Hepatocyte (in vitro differentiated cells): ENCODE data around the gene GLYATL3. TPM values are rescaled to one million over a fixed set of nuclear protein-coding genes. Genes with fewer than 3 reads are reported as not detected.
"Not testable (repeated sequence)": the region's sequence is repeated elsewhere in the genome, so short reads cannot be mapped to it uniquely, and the experiment has no call there.

Source experiments
- DNase-seq: peaks from one replicate; pipeline ENCODE4 v3.0.0-alpha.2; 2016; ENCODE audit warnings: low spot score
- H2AFZ ChIP-seq: fragments of 200-600 bp; sonication (generic); 2 replicates; pipeline ENCODE4 v1.6.0; 2016; ENCODE audit warnings: antibody characterized with exemption, mild to moderate bottlenecking
- H3K27ac ChIP-seq: fragments of 200-600 bp; sonication (generic); 2 replicates; pipeline ENCODE4 v1.5.1; 2016; ENCODE audit warnings: mild to moderate bottlenecking
- H3K27me3 ChIP-seq: fragments of 200-600 bp; sonication (generic); 2 replicates; pipeline ENCODE4 v1.6.1; 2016
- H3K36me3 ChIP-seq: fragments of 200-600 bp; sonication (generic); replicated peaks from 2 replicates; pipeline ENCODE4 v1.5.1; 2016; ENCODE audit warnings: low read depth; ENCODE audit not compliant: insufficient read depth
- H3K4me1 ChIP-seq: fragments of 200-600 bp; sonication (generic); 2 replicates; pipeline ENCODE4 v1.5.1; 2016; ENCODE audit warnings: mild to moderate bottlenecking, moderate library complexity; ENCODE audit not compliant: insufficient read depth
- H3K4me2 ChIP-seq: fragments of 200-600 bp; sonication (generic); 2 replicates; pipeline ENCODE4 v1.6.0; 2016
- H3K4me3 ChIP-seq: fragments of 200-600 bp; sonication (generic); 2 replicates; pipeline ENCODE4 v1.5.1; 2016; ENCODE audit warnings: mild to moderate bottlenecking
- H3K79me2 ChIP-seq: fragments of 200-600 bp; sonication (generic); 2 replicates; pipeline ENCODE4 v1.6.0; 2017; ENCODE audit warnings: mild to moderate bottlenecking
- H3K9me2 ChIP-seq: fragments of 200-600 bp; sonication (generic); replicated peaks from 2 replicates; pipeline ENCODE4 v1.6.0; 2017; ENCODE audit warnings: mild to moderate bottlenecking; ENCODE audit not compliant: insufficient read depth
- H3K9me3 ChIP-seq: fragments of 200-600 bp; sonication (generic); 2 replicates; pipeline ENCODE4 v1.5.1; 2016; ENCODE audit warnings: low read depth, mild to moderate bottlenecking
- H4K20me1 ChIP-seq: fragments of 200-600 bp; sonication (generic); 2 replicates; pipeline ENCODE4 v1.6.0; 2016; ENCODE audit warnings: mild to moderate bottlenecking; ENCODE audit not compliant: insufficient read depth, poor library complexity, severe bottlenecking
- EZH2 ChIP-seq: fragments of 200-600 bp; sonication (generic); IDR thresholded peaks from 2 replicates; pipeline ENCODE4 v1.6.1; 2016; ENCODE audit warnings: antibody characterized with exemption, mild to moderate bottlenecking, borderline replicate concordance
- EZH2phosphoT487 ChIP-seq: fragments of 200-600 bp; sonication (generic); IDR thresholded peaks from one replicate; pipeline ENCODE4 v1.6.1; 2018; ENCODE audit warnings: antibody characterized with exemption, mild to moderate bottlenecking, low read depth, moderate library complexity; ENCODE audit not compliant: unreplicated experiment, severe bottlenecking
- WGBS: methylation state at CpG from one replicate; pipeline ENCODE4 v1.1.6; 2016; ENCODE audit warnings: low lambda C conversion rate; ENCODE audit errors: missing lambda C conversion rate; 5-methylcytosine and 5-hydroxymethylcytosine counted together
- polyA plus RNA-seq: library from polyadenylated mRNA; unstranded; fragments of >200 nt; fragmentation: Nextera tagmentation; extraction: Ambion mirVana; gene quantifications from 2 replicates; pipeline ENCODE4 v1.2.1, GENCODE V29; 2016
- total RNA-seq: library from RNA; depleted of rRNA; stranded (reverse); fragments of >200 nt; gene quantifications from 2 replicates; pipeline ENCODE4 v1.2.3, GENCODE V29; 2014
- TF ChIP-seq, protein P1 (sequence below): fragments of 200-600 bp; sonication (generic); IDR thresholded peaks from 2 replicates; pipeline ENCODE4 v1.5.1; 2016; ENCODE audit warnings: antibody characterized with exemption, mild to moderate bottlenecking; ENCODE audit not compliant: poor library complexity

The GLYATL3 gene
- total and polyA plus RNA-seq, 2 experiments from 2014 or later = not detected

DNA sequence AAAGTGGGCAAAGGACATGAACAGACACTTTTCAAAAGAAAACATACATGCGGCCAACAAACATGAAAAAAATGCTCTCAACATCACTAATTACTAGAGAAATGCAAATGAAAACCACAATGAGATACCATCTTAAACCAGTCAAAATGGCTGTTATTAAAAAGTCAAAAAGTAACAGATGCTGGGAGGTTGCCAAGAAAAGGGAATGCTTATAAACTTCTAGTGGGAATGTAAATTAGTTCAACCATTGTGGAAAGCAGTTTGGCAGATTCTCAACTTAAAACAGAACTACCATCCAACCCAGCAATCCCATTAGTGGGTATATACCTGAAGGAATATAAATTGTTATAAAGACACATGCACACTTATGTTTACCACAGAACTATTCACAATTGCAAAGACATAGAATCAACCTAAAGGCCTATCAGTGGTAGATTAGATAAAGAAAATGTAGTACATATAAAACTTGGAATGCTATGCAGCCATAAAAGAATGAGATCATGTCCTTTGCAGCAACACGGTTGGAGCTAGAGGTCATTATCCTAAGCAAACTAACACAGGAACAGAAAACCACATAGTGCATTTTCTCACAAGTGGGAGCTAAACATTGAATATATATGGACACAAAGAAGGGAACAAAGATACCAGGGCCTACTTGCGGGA, 20.3 kb upstream of the GLYATL3 start:
- H2AFZ ChIP-seq = no peak overlapping the region
- H3K4me3 ChIP-seq = no peak overlapping the region
- no peaks in the 10 kb centered on the region for H3K27me3 ChIP-seq
- no peak for TF ChIP-seq EZH2phosphoT487
- TF ChIP-seq, protein P1, sequence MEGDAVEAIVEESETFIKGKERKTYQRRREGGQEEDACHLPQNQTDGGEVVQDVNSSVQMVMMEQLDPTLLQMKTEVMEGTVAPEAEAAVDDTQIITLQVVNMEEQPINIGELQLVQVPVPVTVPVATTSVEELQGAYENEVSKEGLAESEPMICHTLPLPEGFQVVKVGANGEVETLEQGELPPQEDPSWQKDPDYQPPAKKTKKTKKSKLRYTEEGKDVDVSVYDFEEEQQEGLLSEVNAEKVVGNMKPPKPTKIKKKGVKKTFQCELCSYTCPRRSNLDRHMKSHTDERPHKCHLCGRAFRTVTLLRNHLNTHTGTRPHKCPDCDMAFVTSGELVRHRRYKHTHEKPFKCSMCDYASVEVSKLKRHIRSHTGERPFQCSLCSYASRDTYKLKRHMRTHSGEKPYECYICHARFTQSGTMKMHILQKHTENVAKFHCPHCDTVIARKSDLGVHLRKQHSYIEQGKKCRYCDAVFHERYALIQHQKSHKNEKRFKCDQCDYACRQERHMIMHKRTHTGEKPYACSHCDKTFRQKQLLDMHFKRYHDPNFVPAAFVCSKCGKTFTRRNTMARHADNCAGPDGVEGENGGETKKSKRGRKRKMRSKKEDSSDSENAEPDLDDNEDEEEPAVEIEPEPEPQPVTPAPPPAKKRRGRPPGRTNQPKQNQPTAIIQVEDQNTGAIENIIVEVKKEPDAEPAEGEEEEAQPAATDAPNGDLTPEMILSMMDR = no peak
- no peaks in the 10 kb centered on the region for H3K4me1 ChIP-seq
- H3K79me2 ChIP-seq = no peaks in the 10 kb centered on the region
- 80% methylated on average over 3 of the region's 3 CpGs for WGBS
- no peaks in the 10 kb centered on the region for H4K20me1 ChIP-seq
- peak overlapping the region; percentile 15 for H3K27ac ChIP-seq
- H3K9me2 ChIP-seq = no peaks in the 10 kb centered on the region
- H3K4me2 ChIP-seq = no peak overlapping the region
- peak; percentile 32 for DNase-seq
- peaks cover 5% of the 10 kb centered on the region for H3K36me3 ChIP-seq
- H3K9me3 ChIP-seq = no peaks in the 10 kb centered on the region

DNA sequence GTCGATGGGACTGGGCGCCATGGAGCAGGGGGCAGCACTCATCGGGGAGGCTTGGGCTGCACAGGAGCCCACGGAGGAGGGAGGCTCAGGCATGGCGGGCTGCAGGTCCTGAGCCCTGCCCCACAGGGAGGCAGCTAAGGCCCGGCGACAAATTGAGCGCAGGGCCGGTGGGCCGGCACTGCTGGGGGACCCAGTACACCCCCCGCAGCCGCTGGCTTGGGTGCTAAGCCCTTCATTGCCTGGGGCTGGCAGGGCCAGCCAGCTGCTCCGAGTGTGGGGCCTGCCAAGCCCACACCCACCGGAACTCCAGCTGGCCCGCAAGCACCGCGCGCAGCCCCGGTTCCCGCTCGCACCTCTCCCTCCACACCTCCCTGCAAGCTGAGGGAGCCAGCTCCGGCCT, 17.9 kb upstream of the GLYATL3 start:
- not testable (repeated sequence) for H3K9me2 ChIP-seq, H3K4me3 ChIP-seq, H3K4me1 ChIP-seq, H3K9me3 ChIP-seq, H3K4me2 ChIP-seq, H3K27ac ChIP-seq, H3K36me3 ChIP-seq, H2AFZ ChIP-seq, H3K27me3 ChIP-seq, H3K79me2 ChIP-seq, H4K20me1 ChIP-seq, DNase-seq
- WGBS = 98% methylated on average over 21 of the region's 22 CpGs

DNA sequence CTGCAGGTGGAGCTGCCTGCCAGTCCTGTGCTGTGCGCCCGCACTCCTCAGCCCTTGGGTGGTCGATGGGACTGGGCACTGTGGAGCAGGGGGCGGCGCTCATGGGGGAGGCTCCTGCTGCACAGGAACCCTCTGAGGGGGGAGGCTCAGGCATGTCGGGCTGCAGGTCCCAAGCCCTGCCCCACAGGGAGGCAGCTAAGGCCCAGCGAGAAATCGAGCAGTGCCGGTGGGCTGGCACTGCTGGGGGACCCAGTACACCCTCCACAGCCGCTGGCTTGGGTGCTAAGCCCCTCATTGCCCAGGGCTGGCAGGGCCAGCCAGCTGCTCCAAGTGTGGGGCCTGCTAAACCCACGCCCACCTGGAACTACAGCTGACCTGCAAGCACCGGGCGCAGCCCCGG, 16.3 kb upstream of the GLYATL3 start:
- not testable (repeated sequence) for H3K27me3 ChIP-seq, H3K9me2 ChIP-seq, H3K79me2 ChIP-seq, H3K4me1 ChIP-seq, H3K27ac ChIP-seq, H3K4me2 ChIP-seq, H3K9me3 ChIP-seq, H3K4me3 ChIP-seq, DNase-seq, H3K36me3 ChIP-seq, H4K20me1 ChIP-seq, H2AFZ ChIP-seq
- WGBS = 97% methylated on average over 7 of the region's 14 CpGs

DNA sequence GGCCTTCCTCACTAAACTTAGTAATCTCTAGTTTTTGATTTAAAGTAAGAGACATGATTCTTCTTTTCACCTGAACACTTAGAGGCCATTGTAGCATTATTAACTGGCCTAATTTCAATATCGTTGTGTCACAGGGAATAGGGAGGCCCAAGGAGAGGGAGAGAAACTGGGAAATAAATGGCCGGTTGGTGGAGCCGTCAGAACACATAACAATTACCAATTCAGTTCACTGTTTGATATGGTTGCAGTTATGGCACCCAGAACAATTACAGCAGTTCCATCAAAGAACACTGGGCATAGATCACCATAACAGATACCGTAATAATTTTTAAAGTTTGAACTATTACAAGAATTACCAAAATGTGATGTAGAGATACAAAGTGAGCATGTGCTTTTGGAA, 9.1 kb upstream of the GLYATL3 start:
- Histone ChIP-seq H4K20me1 (no peaks in the 10 kb centered on the region), H3K4me1 (no peaks in the 10 kb centered on the region), H3K4me3 (no peak overlapping the region), H3K36me3 (no peaks in the 10 kb centered on the region), H3K79me2 (no peaks in the 10 kb centered on the region), H2AFZ (no peak overlapping the region), H3K27me3 (no peaks in the 10 kb centered on the region), H3K27ac (no peak overlapping the region), H3K9me2 (no peaks in the 10 kb centered on the region), H3K9me3 (no peaks in the 10 kb centered on the region), H3K4me2 (no peak overlapping the region)
- no peak for DNase-seq
- TF ChIP-seq EZH2phosphoT487 = no peak
- 95% methylated on average over 4 of the region's 4 CpGs for WGBS

DNA sequence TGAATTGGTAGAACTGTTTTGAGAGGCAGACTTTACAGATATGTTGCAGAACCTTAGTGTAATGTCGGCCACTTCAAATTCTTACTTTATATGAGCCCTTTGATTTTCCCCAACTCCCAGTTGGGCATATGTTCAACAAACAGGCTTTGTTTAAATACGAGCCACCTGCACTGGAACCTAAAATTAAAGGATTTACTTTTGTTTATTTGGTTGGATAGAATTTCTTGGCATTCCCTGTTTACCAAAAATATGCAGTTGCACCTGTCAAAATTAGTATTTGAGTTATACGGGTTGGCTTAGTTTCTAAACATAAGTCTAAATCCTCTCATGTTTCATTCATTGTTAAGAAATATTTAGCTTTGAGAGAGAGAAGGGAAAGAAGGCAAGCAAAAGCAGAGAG, 2.4 kb upstream of the GLYATL3 start:
- Histone ChIP-seq H2AFZ (no peak overlapping the region), H3K4me1 (no peaks in the 10 kb centered on the region), H3K27me3 (no peaks in the 10 kb centered on the region), H3K4me2 (no peak overlapping the region), H4K20me1 (no peaks in the 10 kb centered on the region), H3K9me3 (no peaks in the 10 kb centered on the region), H3K27ac (no peak overlapping the region), H3K36me3 (no peaks in the 10 kb centered on the region), H3K9me2 (no peaks in the 10 kb centered on the region), H3K4me3 (no peak overlapping the region), H3K79me2 (no peaks in the 10 kb centered on the region)
- TF ChIP-seq, protein P1 = no peak
- TF ChIP-seq EZH2phosphoT487 = no peak
- no peak for TF ChIP-seq EZH2
- no peak for DNase-seq
- WGBS = 79% methylated on average over 3 of the region's 3 CpGs
